NCI-H524 treated with DMSO at 0.1 percent for 48 hours (cell line): ENCODE data around the gene GALNT10.

Experiments used
- DNase-seq: peaks from one replicate; lab custom pipeline; 2025; lab: John Stamatoyannopoulos, UW

GALNT10 gene

DNA sequence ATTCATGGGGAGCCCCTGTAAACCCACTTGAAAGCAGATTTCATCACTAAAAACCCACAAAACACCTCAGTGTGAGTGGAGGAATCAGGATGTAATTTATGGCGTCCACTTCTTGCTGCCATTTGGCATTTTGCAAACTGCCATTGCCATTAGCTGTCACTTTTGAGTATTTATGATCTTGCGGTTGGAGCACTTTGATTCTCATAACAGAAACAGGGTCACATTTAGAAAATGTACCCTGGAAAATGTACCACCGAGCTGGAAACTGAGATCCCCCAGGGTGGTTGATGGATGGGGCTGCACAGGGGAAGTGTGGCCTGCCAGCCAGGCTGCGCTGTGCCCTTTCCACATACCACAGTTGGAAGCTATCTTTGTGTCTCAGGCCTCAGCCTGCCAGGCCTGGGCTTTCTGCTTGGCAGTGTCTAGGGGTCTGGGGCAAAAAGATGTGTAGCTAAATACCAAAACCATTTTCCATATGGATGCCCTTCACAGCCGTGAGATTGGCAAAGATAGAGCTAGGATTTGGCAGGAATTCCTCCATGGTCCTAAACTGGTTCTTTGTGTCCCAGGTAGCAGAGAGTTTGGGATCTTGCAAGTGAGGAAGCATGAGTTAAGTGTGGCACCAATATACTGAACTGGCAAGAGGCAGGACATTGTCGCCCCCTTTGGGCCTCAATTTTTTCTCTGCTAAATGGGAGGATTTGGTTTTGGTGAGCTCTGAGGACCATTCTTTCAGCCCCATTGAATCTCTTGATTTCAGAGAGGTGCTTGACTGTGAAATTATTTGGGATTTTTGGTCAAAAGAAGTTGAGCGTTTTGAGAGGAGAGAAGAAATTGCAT is 46.2 kb downstream of the GALNT10 start:
- DNase-seq = no peak

DNA sequence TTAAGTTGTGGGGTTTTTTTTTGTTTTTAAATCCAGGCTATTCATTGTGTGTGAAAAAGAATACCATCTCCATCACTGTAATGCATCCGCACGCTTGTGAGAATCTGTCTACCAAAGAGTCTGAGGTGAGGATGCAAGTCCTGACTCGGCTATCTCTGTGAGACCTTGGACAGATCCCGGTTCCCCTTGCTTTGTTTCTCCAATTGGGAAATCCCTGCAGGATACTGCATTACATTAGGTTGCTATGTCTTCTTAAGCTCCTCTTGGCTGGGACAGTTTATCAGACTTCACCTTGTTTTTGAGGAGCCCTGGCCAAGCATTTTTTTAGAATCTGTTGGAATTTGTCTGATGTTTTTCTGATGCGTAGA is 46.8 kb downstream of the GALNT10 start:
- DNase-seq = no peak

DNA sequence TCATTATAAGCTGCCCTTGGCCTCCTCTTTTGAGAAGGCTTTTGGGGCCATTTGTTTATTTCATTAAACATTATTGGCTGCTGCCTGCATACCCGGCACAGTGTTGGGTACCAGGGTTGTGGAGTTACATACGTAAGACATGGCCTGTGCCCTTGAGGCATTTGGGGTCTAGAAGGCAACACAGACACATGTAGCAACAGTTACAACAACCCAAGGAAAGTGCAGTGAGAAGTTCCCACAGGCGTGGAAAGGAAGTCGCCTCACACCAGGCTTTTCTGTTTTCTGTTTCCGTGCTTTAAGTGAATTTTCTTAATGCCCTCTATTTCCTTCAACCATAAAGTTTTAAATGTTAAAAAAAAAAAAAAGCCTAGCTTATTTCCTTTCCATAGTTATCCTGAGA is 47.4 kb downstream of the GALNT10 start:
- DNase-seq = no peak

DNA sequence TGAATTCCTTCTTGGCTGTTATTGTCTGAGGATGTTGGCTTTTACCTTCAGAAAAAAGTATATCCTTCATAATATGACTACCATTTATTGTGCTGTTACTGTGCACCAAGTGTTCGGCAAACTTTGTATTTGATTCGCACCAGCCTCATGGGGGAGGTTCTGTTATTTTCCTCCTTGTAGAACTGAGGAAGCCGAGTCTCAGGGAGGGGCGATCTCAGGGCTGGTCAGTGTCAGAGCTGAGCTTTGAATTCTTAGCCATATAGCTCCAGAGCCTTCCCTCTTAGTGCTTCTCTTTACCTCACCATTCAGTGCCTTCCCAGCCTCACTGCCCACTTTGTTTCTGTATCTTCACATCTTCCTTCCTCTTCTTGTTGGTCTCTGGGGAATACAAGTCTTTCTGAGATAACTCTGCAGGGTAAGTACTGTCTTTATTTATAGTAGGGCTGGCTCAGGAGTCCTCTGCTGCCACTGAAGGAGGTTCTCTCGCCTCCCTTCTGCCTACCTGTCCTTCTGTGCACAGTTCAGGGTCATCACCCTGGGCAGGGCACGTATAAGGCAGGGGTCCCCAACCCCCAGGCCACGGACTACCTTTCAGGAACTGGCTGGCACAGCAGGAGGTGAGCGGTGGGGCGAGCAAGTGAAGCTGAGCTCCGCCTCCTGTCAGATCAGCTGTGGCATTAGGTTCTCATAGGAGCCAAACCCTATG is 48.4 kb downstream of the GALNT10 start:
- DNase-seq = no peak

DNA sequence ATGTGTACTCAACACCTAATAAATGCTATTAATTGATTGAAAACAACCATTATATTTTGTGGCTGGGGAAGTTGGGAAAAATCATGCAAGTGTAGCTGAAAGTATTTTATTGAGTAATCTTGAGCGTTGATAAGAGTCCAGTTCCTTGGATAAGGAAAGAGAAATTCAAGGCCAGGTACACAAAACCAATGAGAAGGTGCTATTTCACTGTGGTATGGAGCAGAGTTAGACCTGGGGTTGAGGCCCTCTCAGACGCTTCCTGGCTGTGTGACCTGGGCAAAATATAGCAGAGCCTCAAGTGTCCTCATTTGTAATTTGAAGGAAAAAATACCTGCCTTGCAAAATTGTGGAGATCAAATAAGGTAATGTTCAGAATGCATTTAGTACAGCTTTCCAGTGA is 50.1 kb downstream of the GALNT10 start:
- no peak for DNase-seq

DNA sequence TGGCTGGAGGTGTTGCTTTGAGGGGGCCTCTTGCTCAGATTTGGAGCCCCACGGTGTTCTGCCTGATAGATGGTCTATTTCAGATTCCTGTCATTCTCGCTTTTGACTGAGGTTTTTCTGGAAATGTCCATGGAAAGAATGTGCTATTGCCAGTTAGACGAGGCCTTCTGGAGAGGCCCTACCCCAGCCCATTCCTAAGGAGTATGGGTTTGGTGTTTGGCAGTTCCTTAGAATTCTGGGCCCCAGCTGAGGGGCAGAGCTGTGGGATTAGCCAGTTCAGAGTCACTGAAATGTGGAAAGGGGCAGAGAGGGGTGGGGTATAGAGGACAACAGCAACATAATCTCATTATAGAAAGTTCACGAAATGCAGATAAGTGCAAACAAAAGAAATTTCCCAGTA is 50.5 kb downstream of the GALNT10 start:
- DNase-seq = no peak

DNA sequence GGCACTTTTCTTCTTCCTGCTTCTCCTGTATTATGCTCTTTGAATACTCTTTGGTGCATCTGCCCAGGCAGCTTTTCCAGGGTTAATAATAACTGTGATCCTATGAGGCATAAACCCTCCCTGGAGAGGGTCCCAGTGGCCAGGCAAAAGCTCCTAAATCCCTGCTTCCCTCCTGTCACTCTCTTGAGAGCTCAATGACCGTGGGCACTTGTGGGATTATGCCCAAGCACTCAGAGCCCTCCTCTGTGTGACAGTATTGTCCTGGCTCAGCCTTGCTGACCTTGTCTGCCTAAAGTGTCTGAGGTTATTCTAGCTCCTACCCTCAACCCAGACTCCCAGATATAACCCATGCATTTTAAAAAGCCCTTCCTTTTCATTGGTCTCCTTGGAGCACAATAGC is 51.9 kb downstream of the GALNT10 start:
- peak; percentile 74 for DNase-seq

DNA sequence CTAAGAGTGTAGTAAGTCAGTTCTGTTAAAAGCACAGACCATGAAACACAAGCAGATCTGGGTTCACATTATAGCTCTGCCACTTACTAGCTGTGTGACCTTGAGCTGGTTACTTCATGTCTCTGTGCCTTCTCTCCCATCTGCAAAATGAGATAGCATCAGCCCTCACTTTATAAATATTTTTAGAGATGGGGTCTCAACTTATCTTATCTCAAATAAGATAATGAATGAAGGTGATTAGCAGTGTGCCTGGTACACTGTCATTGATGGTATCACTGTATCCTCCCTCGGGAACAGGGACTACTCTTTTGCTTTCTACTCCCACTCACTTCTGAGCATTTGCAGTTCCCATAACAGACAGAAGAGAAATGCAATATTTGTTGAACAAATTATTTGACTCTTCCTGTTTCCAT is 52.4 kb downstream of the GALNT10 start:
- DNase-seq = no peak

DNA sequence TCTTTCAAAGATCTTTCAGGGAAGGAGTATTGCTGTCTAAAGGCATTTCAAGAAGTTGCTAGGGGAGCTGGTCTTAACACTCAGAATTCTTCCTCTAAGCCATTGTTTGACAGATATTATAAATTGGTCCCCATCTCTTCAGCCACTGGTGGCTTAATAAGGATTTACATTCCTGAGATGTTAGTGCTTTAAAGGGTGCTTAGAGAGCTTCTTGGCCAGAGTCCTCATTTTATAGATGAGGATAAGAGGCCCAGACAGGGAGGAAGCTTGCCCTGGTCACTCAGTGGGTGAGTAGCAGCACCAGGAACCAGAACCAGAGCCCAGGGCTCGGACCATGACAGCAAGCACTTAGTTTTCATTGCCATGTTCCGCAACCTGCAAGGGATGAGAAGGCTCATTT is 53.2 kb downstream of the GALNT10 start:
- DNase-seq = no peak

DNA sequence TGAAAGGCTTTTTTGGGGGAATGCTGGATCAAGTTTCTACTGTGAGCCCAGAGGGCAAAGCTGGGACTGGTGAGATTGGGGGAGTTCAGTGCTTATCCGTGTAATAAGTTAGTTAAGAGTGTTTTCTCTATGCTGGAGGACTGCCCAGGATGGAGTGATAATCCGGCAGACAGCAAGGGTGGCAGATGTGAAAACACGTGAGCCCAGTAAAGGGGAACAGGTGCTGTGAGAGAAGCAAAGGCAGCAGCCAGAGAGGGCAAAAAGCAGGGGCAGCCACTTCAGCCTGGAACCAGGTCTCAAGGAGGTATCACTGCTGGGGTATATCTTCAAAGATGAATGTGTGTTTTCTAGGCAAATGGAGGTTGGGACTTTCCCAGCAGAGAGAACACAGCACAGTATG is 53.9 kb downstream of the GALNT10 start:
- DNase-seq = peak; percentile 41

DNA sequence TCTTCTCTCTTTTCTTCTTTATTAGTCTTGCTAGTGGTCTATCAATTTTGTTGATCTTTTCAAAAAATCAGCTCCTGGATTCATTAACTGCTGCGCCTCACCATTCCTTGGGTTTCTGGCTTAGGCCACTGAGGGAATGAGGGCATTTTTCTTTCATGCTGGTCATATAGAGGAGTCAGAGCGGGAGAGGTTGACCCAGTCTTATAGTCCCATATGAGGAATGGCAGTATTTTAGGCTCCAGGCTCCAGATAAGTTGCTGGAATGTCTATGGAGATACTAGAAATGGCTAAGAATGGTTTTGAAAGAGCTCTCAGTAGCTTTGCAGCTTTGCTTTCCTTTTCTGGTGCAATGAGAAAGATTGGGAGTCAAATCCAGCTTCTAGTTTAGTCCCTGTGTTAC is 58.2 kb downstream of the GALNT10 start:
- no peak for DNase-seq

DNA sequence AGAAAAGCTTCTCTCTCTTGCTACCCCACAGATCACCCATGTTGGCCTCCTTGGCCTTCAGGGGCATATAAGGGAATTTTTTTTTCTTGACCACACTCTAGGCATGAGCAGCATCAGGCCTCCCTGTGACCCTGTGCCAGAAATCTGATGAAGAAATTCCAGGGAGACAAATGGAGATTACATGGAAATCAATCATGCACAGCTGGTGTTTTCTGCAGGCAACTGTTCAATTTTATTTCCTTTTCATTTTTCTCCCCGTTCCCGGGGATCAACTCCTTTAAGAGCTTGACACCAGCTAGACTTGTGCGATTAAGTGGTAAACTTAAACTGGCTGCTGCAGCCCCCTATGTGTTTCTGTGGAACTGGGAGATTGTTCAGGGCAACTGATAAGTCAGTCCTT is 59.3 kb downstream of the GALNT10 start:
- no peak for DNase-seq

DNA sequence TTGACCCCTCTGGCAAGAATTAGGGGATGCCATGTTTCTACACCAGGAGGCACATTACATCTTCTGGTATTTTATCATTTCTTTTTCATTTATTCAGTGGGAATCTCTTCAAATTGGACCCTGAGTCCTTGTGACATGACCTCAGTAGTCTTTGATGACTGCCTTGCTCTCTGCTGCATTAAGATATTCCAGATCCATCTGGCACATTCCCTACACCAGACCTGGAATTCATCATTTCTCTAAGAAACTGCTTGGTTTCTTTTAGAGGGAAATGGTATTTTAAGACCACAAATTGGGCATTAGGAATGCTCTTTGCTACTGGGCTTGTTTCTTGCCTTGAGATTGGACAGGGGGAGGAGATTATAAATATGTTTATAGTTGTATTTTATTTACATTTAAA is 61.0 kb downstream of the GALNT10 start:
- DNase-seq = no peak

DNA sequence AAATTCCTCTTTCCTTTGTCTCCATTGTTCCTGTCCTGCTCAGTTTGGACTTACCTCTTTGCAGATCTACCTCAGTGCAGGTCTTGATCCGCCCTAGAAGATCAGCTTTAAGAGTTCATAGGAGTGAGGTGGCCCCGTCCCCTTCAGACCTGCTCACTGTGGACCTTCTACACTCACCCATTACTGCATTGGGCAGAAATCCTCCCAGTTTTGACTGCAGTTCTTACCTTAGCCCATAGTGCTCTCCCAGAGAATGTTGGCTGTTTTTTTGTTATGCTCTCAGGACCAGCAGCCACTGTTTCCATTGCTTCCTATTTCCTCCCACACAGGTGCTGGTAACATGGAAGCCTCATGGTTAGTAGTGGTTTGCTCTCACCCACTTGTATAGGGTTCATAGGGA is 63.3 kb downstream of the GALNT10 start:
- no peak for DNase-seq

DNA sequence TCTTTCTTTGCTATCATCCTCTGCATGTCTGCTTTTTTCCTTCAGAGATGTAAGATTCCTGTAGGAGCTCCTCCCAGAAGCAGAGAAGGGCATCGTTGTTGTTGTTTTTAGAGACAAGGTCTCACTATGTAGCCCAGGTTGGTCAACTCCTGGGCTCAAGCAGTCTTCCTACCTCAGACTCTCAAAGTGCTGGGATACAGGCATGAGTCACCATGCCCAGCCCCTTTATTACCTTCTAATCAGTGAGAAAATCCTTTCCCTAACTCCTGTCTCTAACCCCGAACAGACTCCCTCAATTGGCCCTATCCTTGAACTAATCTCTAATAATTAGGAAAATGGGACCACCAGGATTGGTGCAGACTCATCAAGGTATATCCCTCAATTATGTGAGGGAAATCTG is 64.4 kb downstream of the GALNT10 start:
- DNase-seq = no peak

DNA sequence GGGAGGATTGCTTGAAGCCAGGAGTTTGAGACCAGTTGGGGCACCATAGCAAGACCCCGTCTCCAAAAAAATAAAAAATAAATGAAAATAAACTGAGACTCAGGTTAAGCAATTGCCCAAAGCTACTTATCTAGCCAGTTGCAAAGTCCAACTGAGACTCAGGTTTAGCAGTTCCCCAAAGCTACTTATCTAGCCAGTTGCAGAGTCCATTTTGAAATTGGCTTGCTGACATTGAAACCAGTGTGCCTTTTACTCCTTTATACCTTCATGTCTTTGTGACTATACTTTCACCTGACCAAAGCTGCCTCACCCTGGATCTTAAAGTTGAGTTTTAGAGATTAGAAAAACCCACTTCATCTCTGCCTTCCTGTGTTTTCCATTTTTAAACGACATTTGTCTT is 66.5 kb downstream of the GALNT10 start:
- DNase-seq = no peak

DNA sequence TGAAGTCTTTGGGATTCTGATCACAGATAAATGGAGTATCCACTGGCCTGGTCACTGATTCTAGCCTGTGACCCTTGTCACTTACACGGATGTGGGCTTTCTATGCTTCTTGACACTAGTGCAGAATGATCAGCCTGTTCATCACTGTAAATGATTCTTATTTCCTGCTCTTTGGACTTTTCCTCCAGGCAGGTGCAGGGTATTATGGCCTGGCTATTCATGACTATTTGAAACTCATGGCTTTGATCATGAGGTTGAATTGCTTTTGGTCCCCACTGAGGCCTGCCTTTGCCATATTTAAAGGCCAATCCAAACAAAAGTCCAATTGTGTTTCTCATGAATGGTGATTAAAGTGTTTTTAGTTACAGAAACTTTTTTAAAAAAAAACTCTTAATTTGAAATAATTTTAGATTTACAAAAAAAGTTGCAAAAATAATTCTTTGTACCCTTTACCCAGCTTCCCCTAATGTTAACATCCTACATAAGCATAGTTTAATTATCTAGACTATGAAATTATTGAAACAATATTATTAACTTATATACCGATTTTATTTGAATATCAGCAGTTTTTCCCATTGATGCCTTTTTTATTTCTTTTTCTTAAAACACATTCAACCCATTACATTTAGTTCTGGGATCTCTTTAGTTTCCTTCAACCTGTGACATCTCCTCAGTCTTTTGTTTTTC is 68.1 kb downstream of the GALNT10 start:
- no peak for DNase-seq

DNA sequence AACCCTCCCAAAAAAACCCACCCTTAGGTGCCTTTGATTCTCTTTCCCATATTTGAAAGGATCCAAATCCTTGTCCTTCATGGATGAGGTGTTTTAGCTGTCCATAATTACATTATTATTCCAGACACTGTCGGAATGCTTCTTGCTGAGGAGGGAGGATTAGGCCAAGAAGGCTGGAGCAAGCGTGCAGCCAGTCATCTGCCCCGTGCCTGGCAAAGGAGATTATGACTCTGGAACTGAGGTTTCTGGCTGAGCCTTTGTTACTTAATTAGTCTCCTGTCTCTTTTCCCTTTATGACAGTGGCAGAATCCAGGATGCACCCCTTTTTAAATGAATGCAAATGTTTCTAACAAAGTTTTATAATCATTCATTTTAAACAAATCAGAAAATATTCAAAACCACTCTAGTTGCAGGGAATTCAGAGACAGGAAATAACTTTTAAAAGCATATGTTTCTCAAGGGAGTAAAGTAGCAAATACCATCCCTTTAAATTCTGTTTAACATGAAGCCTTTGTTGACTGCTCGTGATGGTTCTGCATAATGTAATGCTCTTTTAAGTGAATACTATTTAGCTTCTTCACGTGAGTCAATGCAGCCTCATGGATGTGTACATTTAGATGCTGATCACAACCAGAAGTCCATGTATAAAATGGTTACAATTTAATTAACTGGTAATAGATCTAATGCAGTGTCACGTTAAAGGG is 69.8 kb downstream of the GALNT10 start:
- DNase-seq = no peak

DNA sequence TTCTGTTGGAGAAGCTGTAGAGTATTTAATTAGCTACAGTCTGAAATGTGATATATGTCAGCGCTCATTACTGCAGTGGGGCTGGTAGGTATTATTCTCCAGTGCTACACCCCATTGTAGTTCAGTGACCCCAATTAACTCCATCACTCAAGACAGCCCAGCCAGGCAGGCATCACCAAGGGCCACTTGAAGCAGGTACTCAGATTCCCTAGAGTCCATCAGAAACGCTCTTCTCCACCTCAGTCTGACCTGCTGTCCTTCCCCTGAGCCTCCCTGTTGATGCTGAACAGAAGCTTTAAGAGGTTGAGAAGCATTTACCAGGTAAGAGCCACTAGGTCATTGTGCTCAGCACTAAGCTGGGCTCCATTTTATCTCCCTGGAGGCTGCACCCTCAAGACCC is 71.8 kb downstream of the GALNT10 start:
- DNase-seq = peak; percentile 82

DNA sequence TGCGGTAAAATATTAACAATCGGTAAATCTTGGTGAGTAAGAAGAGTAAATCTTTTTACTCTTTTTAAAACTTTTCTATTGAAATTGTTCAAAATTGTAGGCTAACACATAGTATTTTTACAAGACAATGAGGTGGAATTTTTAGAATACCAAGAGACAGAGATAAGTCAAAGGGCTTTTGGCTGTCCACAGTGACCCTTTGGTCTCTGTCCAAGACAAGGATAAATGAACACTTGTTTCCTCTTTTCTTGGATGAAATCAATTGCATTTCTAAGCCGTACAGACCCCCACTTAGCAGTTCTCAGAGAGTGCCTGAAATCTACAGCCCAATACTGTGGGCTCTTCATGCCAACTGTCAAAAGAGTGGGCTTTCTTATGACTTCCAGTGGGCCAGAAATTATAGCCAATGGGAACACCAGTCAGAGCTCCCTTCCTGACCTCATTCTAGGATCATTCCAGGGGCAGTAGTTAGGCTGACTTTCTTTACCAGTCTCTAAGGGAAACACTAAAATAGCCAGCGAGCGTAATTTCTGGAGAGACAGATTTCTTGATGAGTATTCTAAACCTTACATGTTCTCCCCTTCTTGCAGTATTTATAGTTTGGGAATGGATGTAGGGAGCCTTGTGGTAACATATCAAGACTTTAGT is 74.1 kb downstream of the GALNT10 start:
- DNase-seq = no peak

DNA sequence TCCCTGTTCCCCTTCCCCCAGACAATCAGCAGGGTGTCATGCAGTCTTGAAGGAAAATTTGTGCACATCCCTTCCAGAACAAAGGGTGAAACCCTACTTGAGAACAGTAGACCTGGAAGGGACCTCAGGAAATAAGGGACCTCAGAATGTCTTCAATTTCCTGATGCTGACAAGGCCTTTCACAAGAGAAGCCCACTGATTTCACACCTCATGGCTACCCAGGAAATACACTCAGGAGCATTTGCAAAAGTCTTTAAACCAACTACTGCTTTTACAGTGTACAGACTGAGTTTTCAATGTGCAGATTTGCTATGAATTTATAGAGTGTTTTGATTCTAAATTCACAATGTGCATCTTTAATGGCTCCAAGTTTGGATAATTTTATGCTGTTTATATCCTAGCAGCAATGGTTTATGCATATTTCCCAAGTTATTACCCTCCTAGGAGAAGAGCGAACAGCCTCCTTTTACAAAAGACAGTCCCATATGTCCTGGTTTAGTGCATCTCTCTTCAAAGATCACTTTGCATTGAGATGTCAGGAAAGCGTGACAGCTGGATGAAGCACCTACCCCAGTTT is 74.8 kb downstream of the GALNT10 start:
- DNase-seq = peak; percentile 83

DNA sequence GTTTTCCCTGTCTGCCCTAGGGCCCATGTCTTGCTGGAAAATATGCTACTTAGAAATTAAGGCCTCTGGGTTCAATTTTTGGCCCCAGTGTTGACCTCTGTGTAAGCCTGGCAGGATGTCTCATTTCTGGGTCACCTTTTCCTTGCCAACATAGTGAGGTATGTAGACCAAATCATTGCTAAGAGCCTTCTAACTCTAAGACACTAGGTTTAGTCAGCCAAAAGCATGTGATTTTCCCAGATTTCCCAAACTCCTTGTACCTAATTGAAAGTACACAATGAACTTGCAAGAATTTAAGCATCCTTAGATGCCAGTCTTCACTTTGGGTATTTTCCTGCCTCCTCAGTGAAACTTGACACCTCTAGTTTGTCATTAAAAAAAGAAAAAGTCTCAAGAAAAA is 77.0 kb downstream of the GALNT10 start:
- no peak for DNase-seq
